Vagina (tissue), 2 donors: ENCODE results near the gene TBXA2R.
"Not testable (repeated sequence)": the region's sequence is repeated elsewhere in the genome, so short reads cannot be mapped to it uniquely, and the experiment has no call there.

Experiments
- CTCF ChIP-seq, 3 experiments: fragments of 450-650 bp in 2 of 3; fragments of 200-600 bp in 1 of 3; sonication (generic) in 1 of 3; IDR thresholded peaks; one replicate each; pipeline ENCODE4 v1.5.1; 2017 to 2019; ENCODE audit warnings: antibody characterized with exemption in 3 of 3, mild to moderate bottlenecking in 2 of 3, moderate library complexity in 2 of 3
- POLR2A ChIP-seq, 2 donors: fragments of 450-650 bp; IDR thresholded peaks; one replicate each; pipeline ENCODE4 v1.6.1; 2017; ENCODE audit warnings: antibody characterized with exemption in 2 of 2, mild to moderate bottlenecking in 2 of 2, moderate library complexity in 2 of 2
- POLR2AphosphoS5 ChIP-seq, 2 donors: sonication (generic); formaldehyde crosslinking; IDR thresholded peaks; one replicate each; pipeline ENCODE4 v1.9.0; 2017; ENCODE audit warnings: antibody characterized with exemption in 2 of 2, mild to moderate bottlenecking in 2 of 2, low read depth in 1 of 2; ENCODE audit not compliant: insufficient read depth in 1 of 2

GRCh38 chr19:3628766-3629165 lies 22.1 kb upstream of the TBXA2R start:
- TF ChIP-seq POLR2A (IDR thresholded peaks at IDR 0.05); CTCF (IDR thresholded peaks at IDR 0.05); POLR2AphosphoS5 (IDR thresholded peaks at IDR 0.05; ENCODE audit: insufficient read depth in 1 of 2, low read depth in 1 of 2): not testable (repeated sequence)
